Gastrocnemius medialis (tissue), 4 donors: ENCODE data around the gene KCNIP3. TPM values are rescaled to one million over a fixed set of nuclear protein-coding genes. Genes with fewer than 3 reads are reported as not detected.

Experiments
- ATAC-seq, 2 donors: fragments of 150-250 bp; one replicate each; pipeline ENCODE4 v1.9.1; 2016
- DNase-seq, 2 donors: peaks; one replicate each; pipeline ENCODE4 v3.0.0-alpha.2; 2019
- H3K27ac ChIP-seq, 4 donors: fragments of 200-600 bp; sonication (generic); 1 replicate in 1 of 4; 2 replicates in 3 of 4; pipeline ENCODE4 v1.5.1; 2016 to 2018; ENCODE audit warnings: mild to moderate bottlenecking in 2 of 4, moderate library complexity in 1 of 4
- H3K27me3 ChIP-seq, 3 donors: fragments of 200-600 bp; sonication (generic) in 2 of 3; 1 replicate in 1 of 3; 2 replicates in 2 of 3; pipeline versions ENCODE4 v1.5.1 to v1.6.0; 2016 to 2019; ENCODE audit warnings: mild to moderate bottlenecking in 1 of 3, moderate library complexity in 1 of 3
- H3K36me3 ChIP-seq, 2 donors: fragments of 200-600 bp; sonication (generic) in 1 of 2; one replicate each; pipeline ENCODE4 v1.5.1; 2017 to 2018
- H3K4me1 ChIP-seq, 2 donors: fragments of 200-600 bp; sonication (generic) in 1 of 2; one replicate each; pipeline ENCODE4 v1.5.1; 2016 to 2017; ENCODE audit warnings: mild to moderate bottlenecking in 2 of 2
- H3K4me3 ChIP-seq, 4 donors: fragments of 200-600 bp; sonication (generic) in 3 of 4; 1 replicate in 1 of 4; 2 replicates in 3 of 4; pipeline ENCODE4 v1.5.1; 2016 to 2019; ENCODE audit warnings: mild to moderate bottlenecking in 2 of 4
- H3K9me3 ChIP-seq, 3 donors: fragments of 200-600 bp; sonication (generic) in 2 of 3; 1 replicate in 1 of 3; 2 replicates in 2 of 3; pipeline ENCODE4 v1.5.1; 2016 to 2019
- CTCF ChIP-seq, 5 experiments: fragments of 450-650 bp in 3 of 5; fragments of 200-600 bp in 2 of 5; sonication (generic) in 2 of 5; IDR thresholded peaks in 4 of 5; conservative IDR thresholded peaks in 1 of 5; 1 replicate in 4 of 5; 2 replicates in 1 of 5; pipeline ENCODE4 v1.5.1; 2016 to 2019; ENCODE audit warnings: antibody characterized with exemption in 5 of 5, mild to moderate bottlenecking in 3 of 5, moderate library complexity in 3 of 5
- POLR2A ChIP-seq, 2 donors: fragments of 450-650 bp; IDR thresholded peaks; one replicate each; pipeline ENCODE4 v1.6.1; 2017; ENCODE audit warnings: antibody characterized with exemption in 2 of 2, mild to moderate bottlenecking in 2 of 2, moderate library complexity in 2 of 2
- in situ Hi-C, 4 donors: fragments of 200-750 bp; cut with MboI; loops; one replicate each; pipeline versions ENCODE4 v1.15.0 to v1.8.0; 2017; ENCODE audit warnings: low sequenced_read_pairs in 4 of 4
- intact Hi-C: fragments of 100-400 bp; cut with DNase I; formaldehyde crosslinking; loops from one replicate; pipeline ENCODE4 v1.15.1; 2023; ENCODE audit warnings: low total_unique reads
- total RNA-seq, 4 donors: library from RNA; depleted of rRNA; stranded (reverse); fragments of >200 nt; gene quantifications; one replicate each; pipeline versions ENCODE4 v1.1.0 to v1.2.3, GENCODE V29; 2016

Gene KCNIP3
- total RNA-seq, 4 donors from 2014 or later = 0.55 to 2.9 (median 1.0) TPM

- H3K4me1 ChIP-seq = no peaks in the 10 kb centered on the region
Observed at GRCh38 chr2:95295376-95295775, 1.8 kb upstream of the KCNIP3 start.

GRCh38 chr2:95296011-95296410 lies 1.1 kb upstream of the KCNIP3 start:
- TF ChIP-seq POLR2A (IDR thresholded peaks at IDR 0.05) (no peak), CTCF (IDR thresholded peaks at IDR 0.05 in 4 of 5, conservative IDR thresholded peaks at IDR 0.05 in 1 of 5) (no peak)
- intact Hi-C loops (no loop called here), in situ Hi-C loops (no loop called here)
- Histone ChIP-seq H3K36me3 (no peaks in the 10 kb centered on the region), H3K27ac (no peak overlapping the region), H3K4me1 (no peaks in the 10 kb centered on the region), H3K4me3 (no peak overlapping the region), H3K9me3 (peaks cover 0 to 5% (median 0%) of the 10 kb centered on the region in 3 donors), H3K27me3 (peaks cover 2 to 28% (median 7%) of the 10 kb centered on the region in 3 donors)
- no peak for DNase-seq
- ATAC-seq = no peak

More at GRCh38 chr2:95295376-95295775, 1.8 kb upstream of the KCNIP3 start:
- ATAC-seq (no peak), DNase-seq (no peak)
- no peak overlapping the region for H3K27ac ChIP-seq
- intact Hi-C loops = no loop called here
- no peaks in the 10 kb centered on the region for H3K36me3 ChIP-seq
- no peak overlapping the region for H3K4me3 ChIP-seq
- in situ Hi-C loops = no loop called here
- no peak for TF ChIP-seq CTCF (IDR thresholded peaks at IDR 0.05 in 4 of 5, conservative IDR thresholded peaks at IDR 0.05 in 1 of 5)
- TF ChIP-seq POLR2A (IDR thresholded peaks at IDR 0.05) = no peak
- H3K27me3 ChIP-seq = peaks cover 0 to 21% (median 6%) of the 10 kb centered on the region in 3 donors
- peaks cover 0 to 5% (median 0%) of the 10 kb centered on the region in 3 donors for H3K9me3 ChIP-seq

GRCh38 chr2:95297639-95298395 lies 670 bp downstream of the KCNIP3 start:
- Histone ChIP-seq H3K27me3 (peaks cover 6 to 43% (median 19%) of the 10 kb centered on the region in 3 donors), H3K36me3 (no peaks in the 10 kb centered on the region), H3K4me3 (no peak overlapping the region), H3K9me3 (no peaks in the 10 kb centered on the region), H3K27ac (no peak overlapping the region), H3K4me1 (no peaks in the 10 kb centered on the region)
- DNase-seq (no peak), ATAC-seq (no peak)
- no peak for TF ChIP-seq POLR2A (IDR thresholded peaks at IDR 0.05)
- TF ChIP-seq CTCF (IDR thresholded peaks at IDR 0.05 in 4 of 5, conservative IDR thresholded peaks at IDR 0.05 in 1 of 5) = no peak
- in situ Hi-C loops = no loop called here
- intact Hi-C loops = no loop called here

- Histone ChIP-seq H3K9me3 (no peaks in the 10 kb centered on the region), H3K4me1 (no peaks in the 10 kb centered on the region), H3K4me3 (no peak overlapping the region), H3K27ac (no peak overlapping the region), H3K36me3 (no peaks in the 10 kb centered on the region), H3K27me3 (peaks cover 6 to 47% (median 19%) of the 10 kb centered on the region in 3 donors)
- intact Hi-C loops = no loop called here
- no peak for DNase-seq
- no peak for ATAC-seq
- in situ Hi-C loops = no loop called here
- TF ChIP-seq POLR2A (IDR thresholded peaks at IDR 0.05) (no peak), CTCF (IDR thresholded peaks at IDR 0.05 in 4 of 5, conservative IDR thresholded peaks at IDR 0.05 in 1 of 5) (no peak)
Observed at GRCh38 chr2:95298486-95299111, 1.5 kb downstream of the KCNIP3 start.
